ENCODE measurements around the gene CACTIN.

DNA sequence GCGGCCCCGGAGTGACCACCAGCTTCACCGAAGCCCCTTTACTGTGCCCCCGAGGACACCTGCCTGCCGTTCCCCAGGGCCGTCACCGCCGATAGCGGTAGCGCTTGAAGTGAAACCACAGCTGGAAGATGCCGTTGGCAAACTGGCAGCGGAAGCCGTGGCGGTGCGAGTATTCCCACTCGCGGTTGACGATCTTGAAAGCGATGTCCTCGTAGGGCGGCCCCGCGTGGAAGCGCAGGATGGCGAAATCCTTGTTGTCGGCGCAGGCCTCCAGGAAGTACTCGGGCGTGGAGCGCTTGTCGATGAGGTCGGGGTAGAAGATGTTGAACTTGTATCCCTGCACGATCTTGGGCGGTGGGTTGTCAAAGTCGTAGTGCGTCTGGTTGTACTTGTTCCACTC is 14.7 kb downstream of the CACTIN start:
- TF ChIP-seq SUZ12 (IDR thresholded peaks at IDR 0.05; ENCODE audit: extremely low read depth, insufficient read depth, insufficient read length), result no peak
- no peak for TF ChIP-seq YY1 (IDR thresholded peaks at IDR 0.05; ENCODE audit: insufficient read depth, insufficient read length)
- TF ChIP-seq ZNF274 (IDR thresholded peaks at IDR 0.05; ENCODE audit: low read depth, low read length), result no peak
